Breast epithelium (tissue), 3 donors: ENCODE data around the gene PSMD3.

Experiments used
- POLR2A ChIP-seq: fragments of 450-650 bp; IDR thresholded peaks from one replicate; pipeline ENCODE4 v1.6.1; 2016; ENCODE audit warnings: antibody characterized with exemption, mild to moderate bottlenecking, moderate library complexity
- TF ChIP-seq, protein P1 (sequence below), 3 donors: fragments of 450-650 bp; IDR thresholded peaks; one replicate each; pipeline ENCODE4 v1.5.1; 2016 to 2017; ENCODE audit warnings: antibody characterized with exemption in 3 of 3, mild to moderate bottlenecking in 3 of 3, moderate library complexity in 3 of 3

DNA sequence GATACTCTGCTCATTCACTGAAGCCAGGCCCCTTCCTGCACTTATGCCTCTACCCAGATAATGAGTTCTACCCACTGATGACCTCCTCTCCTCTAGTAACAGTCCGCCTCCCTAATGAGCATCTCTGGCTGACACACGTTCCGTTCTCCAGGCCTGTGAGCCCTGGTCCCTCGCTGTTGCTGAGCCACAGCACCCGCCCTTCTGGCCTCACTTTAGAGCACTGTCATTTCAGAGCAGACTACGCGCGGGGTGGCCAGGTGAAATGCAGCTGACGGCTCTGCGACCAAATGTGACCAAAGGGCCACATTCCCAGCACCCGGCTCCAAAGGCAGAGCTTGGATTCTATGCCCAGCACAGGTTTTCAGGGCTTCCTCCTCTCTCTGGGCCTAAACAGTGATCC, 13.8 kb downstream of the PSMD3 start:
- TF ChIP-seq, protein P1, sequence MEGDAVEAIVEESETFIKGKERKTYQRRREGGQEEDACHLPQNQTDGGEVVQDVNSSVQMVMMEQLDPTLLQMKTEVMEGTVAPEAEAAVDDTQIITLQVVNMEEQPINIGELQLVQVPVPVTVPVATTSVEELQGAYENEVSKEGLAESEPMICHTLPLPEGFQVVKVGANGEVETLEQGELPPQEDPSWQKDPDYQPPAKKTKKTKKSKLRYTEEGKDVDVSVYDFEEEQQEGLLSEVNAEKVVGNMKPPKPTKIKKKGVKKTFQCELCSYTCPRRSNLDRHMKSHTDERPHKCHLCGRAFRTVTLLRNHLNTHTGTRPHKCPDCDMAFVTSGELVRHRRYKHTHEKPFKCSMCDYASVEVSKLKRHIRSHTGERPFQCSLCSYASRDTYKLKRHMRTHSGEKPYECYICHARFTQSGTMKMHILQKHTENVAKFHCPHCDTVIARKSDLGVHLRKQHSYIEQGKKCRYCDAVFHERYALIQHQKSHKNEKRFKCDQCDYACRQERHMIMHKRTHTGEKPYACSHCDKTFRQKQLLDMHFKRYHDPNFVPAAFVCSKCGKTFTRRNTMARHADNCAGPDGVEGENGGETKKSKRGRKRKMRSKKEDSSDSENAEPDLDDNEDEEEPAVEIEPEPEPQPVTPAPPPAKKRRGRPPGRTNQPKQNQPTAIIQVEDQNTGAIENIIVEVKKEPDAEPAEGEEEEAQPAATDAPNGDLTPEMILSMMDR (IDR thresholded peaks at IDR 0.05), result no peak
- TF ChIP-seq POLR2A, result no peak
